ENCODE measurements around the gene WASHC4.

GRCh38 chr12:105138248-105138647 is 30.7 kb downstream of the WASHC4 start:
- TF ChIP-seq EZH2 (IDR thresholded peaks at IDR 0.05; ENCODE audit: low read length, unreplicated experiment) (no peak), EZH2phosphoT487 (IDR thresholded peaks at IDR 0.05; ENCODE audit: borderline replicate concordance, low read length) (no peak)
- TF ChIP-seq, protein P1, sequence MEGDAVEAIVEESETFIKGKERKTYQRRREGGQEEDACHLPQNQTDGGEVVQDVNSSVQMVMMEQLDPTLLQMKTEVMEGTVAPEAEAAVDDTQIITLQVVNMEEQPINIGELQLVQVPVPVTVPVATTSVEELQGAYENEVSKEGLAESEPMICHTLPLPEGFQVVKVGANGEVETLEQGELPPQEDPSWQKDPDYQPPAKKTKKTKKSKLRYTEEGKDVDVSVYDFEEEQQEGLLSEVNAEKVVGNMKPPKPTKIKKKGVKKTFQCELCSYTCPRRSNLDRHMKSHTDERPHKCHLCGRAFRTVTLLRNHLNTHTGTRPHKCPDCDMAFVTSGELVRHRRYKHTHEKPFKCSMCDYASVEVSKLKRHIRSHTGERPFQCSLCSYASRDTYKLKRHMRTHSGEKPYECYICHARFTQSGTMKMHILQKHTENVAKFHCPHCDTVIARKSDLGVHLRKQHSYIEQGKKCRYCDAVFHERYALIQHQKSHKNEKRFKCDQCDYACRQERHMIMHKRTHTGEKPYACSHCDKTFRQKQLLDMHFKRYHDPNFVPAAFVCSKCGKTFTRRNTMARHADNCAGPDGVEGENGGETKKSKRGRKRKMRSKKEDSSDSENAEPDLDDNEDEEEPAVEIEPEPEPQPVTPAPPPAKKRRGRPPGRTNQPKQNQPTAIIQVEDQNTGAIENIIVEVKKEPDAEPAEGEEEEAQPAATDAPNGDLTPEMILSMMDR (conservative IDR thresholded peaks at IDR 0.05; ENCODE audit: low read depth, low read length) = no peak
